Measurements from ENCODE around the gene ARPC5L. TPM values are rescaled to one million over a fixed set of nuclear protein-coding genes. Genes with fewer than 3 reads are reported as not detected.

The ARPC5L gene
- total and polyA plus RNA-seq, 2 donors from 2014 or later, result 31.7 to 52.7 TPM

- intact Hi-C loops (cut with DNase I), result no loop called here
- no peak overlapping the region for H3K27ac ChIP-seq (ENCODE audit: low read depth in 2 of 2, low read length in 2 of 2)
- FAIRE-seq, result no peak
- no peak overlapping the region for H3K9ac ChIP-seq (ENCODE audit: low read length in 3 of 3)
- H3K4me1 ChIP-seq (ENCODE audit: control insufficient read depth in 2 of 3, insufficient read depth in 2 of 3, low read depth in 1 of 3, low read length in 3 of 3), result peaks cover 0 to 14% (median 4%) of the 10 kb centered on the region in 3 donors
- H3K4me3 ChIP-seq (ENCODE audit: low read length in 3 of 3), result no peak overlapping the region
- TF ChIP-seq, protein P1, sequence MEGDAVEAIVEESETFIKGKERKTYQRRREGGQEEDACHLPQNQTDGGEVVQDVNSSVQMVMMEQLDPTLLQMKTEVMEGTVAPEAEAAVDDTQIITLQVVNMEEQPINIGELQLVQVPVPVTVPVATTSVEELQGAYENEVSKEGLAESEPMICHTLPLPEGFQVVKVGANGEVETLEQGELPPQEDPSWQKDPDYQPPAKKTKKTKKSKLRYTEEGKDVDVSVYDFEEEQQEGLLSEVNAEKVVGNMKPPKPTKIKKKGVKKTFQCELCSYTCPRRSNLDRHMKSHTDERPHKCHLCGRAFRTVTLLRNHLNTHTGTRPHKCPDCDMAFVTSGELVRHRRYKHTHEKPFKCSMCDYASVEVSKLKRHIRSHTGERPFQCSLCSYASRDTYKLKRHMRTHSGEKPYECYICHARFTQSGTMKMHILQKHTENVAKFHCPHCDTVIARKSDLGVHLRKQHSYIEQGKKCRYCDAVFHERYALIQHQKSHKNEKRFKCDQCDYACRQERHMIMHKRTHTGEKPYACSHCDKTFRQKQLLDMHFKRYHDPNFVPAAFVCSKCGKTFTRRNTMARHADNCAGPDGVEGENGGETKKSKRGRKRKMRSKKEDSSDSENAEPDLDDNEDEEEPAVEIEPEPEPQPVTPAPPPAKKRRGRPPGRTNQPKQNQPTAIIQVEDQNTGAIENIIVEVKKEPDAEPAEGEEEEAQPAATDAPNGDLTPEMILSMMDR (IDR thresholded peaks at IDR 0.05; ENCODE audit: borderline replicate concordance, extremely low read depth, insufficient read depth), result no peak
- peaks cover 8 to 31% (median 17%) of the 10 kb centered on the region in 3 donors for H3K36me3 ChIP-seq (ENCODE audit: control insufficient read depth in 2 of 3, insufficient read depth in 3 of 3, low read length in 3 of 3)
- no peaks in the 10 kb centered on the region for H3K9me3 ChIP-seq (ENCODE audit: control insufficient read depth in 2 of 3, insufficient read depth in 1 of 3, low read length in 3 of 3)
- no peak for DNase-seq
- no peaks in the 10 kb centered on the region for H3K27me3 ChIP-seq (ENCODE audit: control insufficient read depth, insufficient read depth, low read length)
These were observed 6.4 kb upstream of the ARPC5L start for GRCh38 chr9:124855566-124855943.

DNA sequence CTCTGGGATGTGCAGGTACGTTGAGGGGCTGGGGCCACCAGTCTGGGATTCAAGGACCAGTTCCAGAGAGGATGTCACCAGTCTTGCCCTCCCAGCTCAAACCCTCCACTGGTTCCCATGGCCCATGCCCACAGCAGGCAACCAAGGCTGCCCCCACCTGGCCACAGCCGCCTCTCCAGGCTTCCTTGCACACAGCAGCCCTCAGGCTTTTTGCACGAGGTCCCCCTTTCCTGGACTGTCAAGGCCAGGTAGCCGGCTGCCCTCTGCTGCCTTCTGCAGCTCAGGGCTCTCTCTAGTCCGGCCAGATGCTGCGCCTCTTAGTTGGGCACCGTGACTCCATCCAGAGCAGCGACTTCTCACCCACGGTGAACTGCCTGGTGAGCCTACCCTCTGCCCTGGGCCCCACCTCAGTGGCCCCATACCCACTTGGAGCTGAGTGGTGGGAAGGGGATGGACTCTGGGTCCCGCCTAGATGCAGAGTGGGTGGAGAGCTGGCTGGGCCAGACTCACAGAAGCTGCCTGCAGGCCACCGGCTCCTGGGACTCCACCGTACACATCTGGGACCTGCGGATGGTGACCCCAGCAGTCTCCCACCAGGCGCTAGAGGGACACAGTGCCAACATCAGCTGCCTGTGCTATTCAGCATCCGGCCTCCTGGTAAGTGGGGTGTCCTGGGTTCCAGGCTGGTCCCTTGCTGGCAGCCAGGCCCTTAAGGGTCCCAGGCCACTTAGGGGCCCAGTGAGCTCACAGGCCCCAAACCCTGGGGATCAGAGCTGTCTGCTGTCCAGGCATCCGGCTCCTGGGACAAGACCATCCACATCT is 5.8 kb upstream of the ARPC5L start:
- peaks cover 9 to 32% (median 17%) of the 10 kb centered on the region in 3 donors for H3K36me3 ChIP-seq (ENCODE audit: control insufficient read depth in 2 of 3, insufficient read depth in 3 of 3, low read length in 3 of 3)
- H3K4me1 ChIP-seq (ENCODE audit: control insufficient read depth in 2 of 3, insufficient read depth in 2 of 3, low read depth in 1 of 3, low read length in 3 of 3), result peaks cover 0 to 20% (median 6%) of the 10 kb centered on the region in 3 donors
- no peak overlapping the region for H3K4me3 ChIP-seq (ENCODE audit: low read length in 3 of 3)
- intact Hi-C loops (cut with DNase I), result no loop called here
- H3K9me3 ChIP-seq (ENCODE audit: control insufficient read depth in 2 of 3, insufficient read depth in 1 of 3, low read length in 3 of 3), result no peaks in the 10 kb centered on the region
- no peak overlapping the region for H3K27ac ChIP-seq (ENCODE audit: low read depth in 2 of 2, low read length in 2 of 2)
- H3K27me3 ChIP-seq (ENCODE audit: control insufficient read depth, insufficient read depth, low read length), result no peaks in the 10 kb centered on the region
- TF ChIP-seq, protein P1 (IDR thresholded peaks at IDR 0.05; ENCODE audit: borderline replicate concordance, extremely low read depth, insufficient read depth), result no peak
- FAIRE-seq (no peak), DNase-seq (peak in 1 of 5 donors; percentile 34)
- H3K9ac ChIP-seq (ENCODE audit: low read length in 3 of 3), result no peak overlapping the region

GRCh38 chr9:124857533-124858162 is 4.3 kb upstream of the ARPC5L start:
- Histone ChIP-seq H3K4me1 (ENCODE audit: control insufficient read depth in 2 of 3, insufficient read depth in 2 of 3, low read depth in 1 of 3, low read length in 3 of 3) (peaks cover 0 to 18% (median 6%) of the 10 kb centered on the region in 3 donors), H3K36me3 (ENCODE audit: control insufficient read depth in 2 of 3, insufficient read depth in 3 of 3, low read length in 3 of 3) (peaks cover 9 to 32% (median 17%) of the 10 kb centered on the region in 3 donors), H3K9me3 (ENCODE audit: control insufficient read depth in 2 of 3, insufficient read depth in 1 of 3, low read length in 3 of 3) (no peaks in the 10 kb centered on the region), H3K27ac (ENCODE audit: low read depth in 2 of 2, low read length in 2 of 2) (no peak overlapping the region), H3K9ac (ENCODE audit: low read length in 3 of 3) (no peak overlapping the region), H3K27me3 (ENCODE audit: control insufficient read depth, insufficient read depth, low read length) (no peaks in the 10 kb centered on the region), H3K4me3 (ENCODE audit: low read length in 3 of 3) (no peak overlapping the region)
- no peak for DNase-seq
- FAIRE-seq, result no peak
- TF ChIP-seq, protein P1 (IDR thresholded peaks at IDR 0.05; ENCODE audit: borderline replicate concordance, extremely low read depth, insufficient read depth), result no peak
- intact Hi-C loops (cut with DNase I), result no loop called here
